Measurements from ENCODE around the gene PPFIA4. TPM values are rescaled to one million over a fixed set of nuclear protein-coding genes. Genes with fewer than 3 reads are reported as not detected.
"Not testable (repeated sequence)": the region's sequence is repeated elsewhere in the genome, so short reads cannot be mapped to it uniquely, and the experiment has no call there.

Gene PPFIA4
- total RNA-seq, 1 donor from 2014 or later = 1.2 TPM

DNA sequence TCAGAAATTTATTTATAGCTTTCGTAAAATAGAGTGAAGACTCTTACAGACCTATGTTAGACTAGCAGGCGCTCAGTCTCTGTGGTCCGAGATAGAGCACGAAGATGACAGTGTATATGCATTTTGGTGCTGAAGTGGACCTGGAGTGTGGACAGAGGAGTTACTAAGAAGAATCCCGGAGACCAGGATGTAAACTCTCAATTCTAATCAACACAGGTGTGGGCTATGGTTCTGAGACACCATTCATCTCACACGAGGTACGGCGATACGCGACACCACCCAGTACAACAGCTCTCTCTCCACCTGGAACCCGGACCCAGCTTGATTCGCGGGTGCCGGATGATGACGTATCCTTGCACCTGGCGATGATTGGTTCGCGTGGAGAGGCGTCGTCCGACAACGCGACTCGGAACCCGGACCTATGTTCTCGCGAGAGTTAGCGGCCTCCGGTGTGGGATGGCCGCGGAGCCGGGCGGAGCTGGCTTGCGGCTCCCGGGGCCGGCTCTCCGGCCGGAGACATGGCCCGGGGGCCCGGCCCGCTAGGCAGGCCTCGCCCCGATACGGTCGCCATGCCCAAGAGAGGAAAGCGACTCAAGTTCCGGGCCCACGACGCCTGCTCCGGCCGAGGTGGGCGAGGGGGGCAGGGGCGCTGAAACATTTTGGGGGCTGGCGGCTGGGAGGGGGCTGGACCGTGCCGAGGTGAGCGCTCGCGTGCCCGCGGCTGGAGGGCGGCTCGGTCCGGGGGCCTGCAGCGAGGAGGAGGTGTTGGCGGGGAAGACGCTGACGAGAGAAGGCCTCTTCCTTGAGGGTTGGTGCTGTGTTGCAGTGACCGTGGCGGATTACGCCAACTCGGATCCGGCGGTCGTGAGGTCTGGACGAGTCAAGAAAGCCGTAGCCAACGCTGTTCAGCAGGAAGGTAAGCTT, 19.1 kb upstream of the PPFIA4 start, which contains the start of gene TMEM183A:
Gene TMEM183A (plus strand): TSS at position 427 of the 924 bp plus-strand sequence. CDS start 92 bp downstream, at position 519.
- peak within 1 kb of the TSS; percentile 99 for H3K27ac Mint-ChIP-seq
- TF ChIP-seq, protein P1, sequence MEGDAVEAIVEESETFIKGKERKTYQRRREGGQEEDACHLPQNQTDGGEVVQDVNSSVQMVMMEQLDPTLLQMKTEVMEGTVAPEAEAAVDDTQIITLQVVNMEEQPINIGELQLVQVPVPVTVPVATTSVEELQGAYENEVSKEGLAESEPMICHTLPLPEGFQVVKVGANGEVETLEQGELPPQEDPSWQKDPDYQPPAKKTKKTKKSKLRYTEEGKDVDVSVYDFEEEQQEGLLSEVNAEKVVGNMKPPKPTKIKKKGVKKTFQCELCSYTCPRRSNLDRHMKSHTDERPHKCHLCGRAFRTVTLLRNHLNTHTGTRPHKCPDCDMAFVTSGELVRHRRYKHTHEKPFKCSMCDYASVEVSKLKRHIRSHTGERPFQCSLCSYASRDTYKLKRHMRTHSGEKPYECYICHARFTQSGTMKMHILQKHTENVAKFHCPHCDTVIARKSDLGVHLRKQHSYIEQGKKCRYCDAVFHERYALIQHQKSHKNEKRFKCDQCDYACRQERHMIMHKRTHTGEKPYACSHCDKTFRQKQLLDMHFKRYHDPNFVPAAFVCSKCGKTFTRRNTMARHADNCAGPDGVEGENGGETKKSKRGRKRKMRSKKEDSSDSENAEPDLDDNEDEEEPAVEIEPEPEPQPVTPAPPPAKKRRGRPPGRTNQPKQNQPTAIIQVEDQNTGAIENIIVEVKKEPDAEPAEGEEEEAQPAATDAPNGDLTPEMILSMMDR (IDR thresholded peaks at IDR 0.05; ENCODE audit: unreplicated experiment) = no peak

DNA sequence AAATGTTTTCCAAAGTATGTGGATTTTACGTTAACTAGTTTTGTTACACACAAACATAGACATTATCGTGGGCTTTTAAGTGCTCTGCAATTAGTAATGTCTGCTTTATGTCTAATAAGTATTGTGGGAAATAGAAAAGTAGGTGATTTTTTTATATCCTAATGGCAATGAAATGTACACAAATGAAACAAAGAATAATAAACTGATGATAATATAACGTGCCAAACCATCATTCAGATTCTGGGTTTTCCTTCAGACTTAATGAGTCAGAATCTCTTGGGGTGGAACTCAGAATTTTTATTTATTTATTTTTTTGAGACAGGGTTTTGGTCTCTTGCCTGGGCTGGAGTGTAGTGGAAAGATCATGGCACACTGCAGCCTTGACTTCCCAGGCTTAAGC, 17.1 kb upstream of the PPFIA4 start:
- H3K4me3 Mint-ChIP-seq (ENCODE audit: low read depth) = peak overlapping the region; percentile 95
- H3K9me3 Mint-ChIP-seq (ENCODE audit: low read depth) = peaks cover 3% of the 10 kb centered on the region

More for the DNA sequence above, 19.1 kb upstream of the PPFIA4 start, which contains the start of gene TMEM183A:
- H3K4me1 Mint-ChIP-seq (ENCODE audit: low read depth) = peaks cover 22% of the 10 kb centered on the region
- DNase-seq (ENCODE audit: low spot score, unreplicated experiment) = peak; percentile 94
- peak within 1 kb of the TSS; percentile 95 for H3K4me3 Mint-ChIP-seq (ENCODE audit: low read depth)
- H3K9me3 Mint-ChIP-seq (ENCODE audit: low read depth) = peaks cover 3% of the 10 kb centered on the region
- peaks cover 8% of the 10 kb centered on the region for H3K36me3 Mint-ChIP-seq (ENCODE audit: insufficient read depth)
- no peaks in the 10 kb centered on the region for H3K27me3 Mint-ChIP-seq

DNA sequence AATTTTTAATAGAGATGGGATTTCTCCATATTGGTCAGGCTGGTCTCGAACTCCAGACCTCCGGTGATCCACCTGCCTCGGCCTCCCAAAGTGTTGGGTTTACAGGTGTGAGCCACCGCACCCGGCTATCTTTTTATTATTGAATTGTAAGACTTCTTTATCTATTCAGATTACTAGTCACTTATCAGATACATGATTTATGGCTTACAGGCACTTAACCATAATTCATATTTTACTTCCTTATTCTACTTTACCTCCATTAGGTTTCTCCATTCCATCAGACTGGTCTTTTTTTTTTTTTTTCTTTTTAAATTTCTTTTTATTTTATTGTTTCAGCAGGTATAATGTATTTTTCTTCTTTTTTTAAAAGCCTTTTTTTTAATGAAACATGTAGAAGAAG, 14.7 kb upstream of the PPFIA4 start:
- Mint-ChIP-seq H3K4me1 (ENCODE audit: low read depth) (peaks cover 12% of the 10 kb centered on the region), H3K27ac (no peak overlapping the region), H3K36me3 (ENCODE audit: insufficient read depth) (peaks cover 23% of the 10 kb centered on the region), H3K4me3 (ENCODE audit: low read depth) (no peak overlapping the region), H3K27me3 (no peaks in the 10 kb centered on the region), H3K9me3 (ENCODE audit: low read depth) (peaks cover 3% of the 10 kb centered on the region)
- DNase-seq (ENCODE audit: low spot score, unreplicated experiment) = no peak
- TF ChIP-seq, protein P1 (IDR thresholded peaks at IDR 0.05; ENCODE audit: unreplicated experiment) = no peak

More for the DNA sequence above, 17.1 kb upstream of the PPFIA4 start:
- TF ChIP-seq, protein P1 (IDR thresholded peaks at IDR 0.05; ENCODE audit: unreplicated experiment) = no peak
- Mint-ChIP-seq H3K27ac (no peak overlapping the region), H3K27me3 (no peaks in the 10 kb centered on the region), H3K4me1 (ENCODE audit: low read depth) (peaks cover 22% of the 10 kb centered on the region), H3K36me3 (ENCODE audit: insufficient read depth) (peaks cover 19% of the 10 kb centered on the region)
- DNase-seq (ENCODE audit: low spot score, unreplicated experiment) = no peak

DNA sequence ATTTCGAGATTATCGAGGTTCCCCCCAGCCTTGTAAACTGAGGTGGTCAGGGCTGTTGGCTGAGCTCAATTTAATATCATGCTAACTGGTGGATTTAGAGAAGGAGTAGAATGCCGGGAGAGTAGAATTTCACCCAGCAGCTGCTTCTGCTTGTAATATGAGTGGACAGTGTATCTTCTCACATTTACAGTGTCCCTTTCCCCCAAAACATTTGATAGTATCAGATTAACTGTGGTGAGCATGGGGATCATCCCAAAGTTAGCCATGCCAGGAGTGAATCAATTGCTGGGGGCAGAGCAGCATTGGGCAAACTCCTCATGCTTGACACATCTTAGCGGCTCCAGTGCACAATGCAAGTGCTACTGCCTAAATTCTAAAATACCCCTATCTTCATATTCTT, 9.2 kb upstream of the PPFIA4 start:
- DNase-seq (ENCODE audit: low spot score, unreplicated experiment) = no peak
- no peaks in the 10 kb centered on the region for H3K27me3 Mint-ChIP-seq
- no peaks in the 10 kb centered on the region for H3K9me3 Mint-ChIP-seq (ENCODE audit: low read depth)
- no peak overlapping the region for H3K27ac Mint-ChIP-seq
- TF ChIP-seq, protein P1 (IDR thresholded peaks at IDR 0.05; ENCODE audit: unreplicated experiment) = no peak
- H3K4me1 Mint-ChIP-seq (ENCODE audit: low read depth) = no peaks in the 10 kb centered on the region
- H3K36me3 Mint-ChIP-seq (ENCODE audit: insufficient read depth) = peaks cover 25% of the 10 kb centered on the region
- no peak overlapping the region for H3K4me3 Mint-ChIP-seq (ENCODE audit: low read depth)

DNA sequence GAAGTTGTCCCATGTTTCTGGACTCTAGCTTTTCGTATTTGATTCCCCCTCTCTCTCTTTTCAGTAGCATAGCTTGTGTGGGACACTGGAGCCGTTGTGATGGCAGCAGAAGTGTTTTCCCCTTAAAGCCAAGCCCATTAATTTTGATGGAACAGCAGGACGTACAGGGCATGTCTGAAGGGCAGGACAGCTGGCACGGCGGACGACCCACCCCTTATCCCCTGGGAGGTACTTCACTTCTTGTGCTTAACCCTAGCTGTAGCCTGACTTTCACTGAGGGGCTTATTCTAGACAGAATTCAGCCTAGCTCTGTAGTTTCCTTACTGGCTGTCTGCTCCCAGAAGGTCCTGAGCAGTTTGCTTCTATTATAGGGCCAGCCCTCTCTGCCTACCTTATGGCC, 8.6 kb upstream of the PPFIA4 start:
- Mint-ChIP-seq H3K27ac (no peak overlapping the region), H3K27me3 (no peaks in the 10 kb centered on the region), H3K4me3 (ENCODE audit: low read depth) (no peak overlapping the region), H3K4me1 (ENCODE audit: low read depth) (no peaks in the 10 kb centered on the region), H3K9me3 (ENCODE audit: low read depth) (no peaks in the 10 kb centered on the region), H3K36me3 (ENCODE audit: insufficient read depth) (peaks cover 23% of the 10 kb centered on the region)
- DNase-seq (ENCODE audit: low spot score, unreplicated experiment) = no peak
- TF ChIP-seq, protein P1 (IDR thresholded peaks at IDR 0.05; ENCODE audit: unreplicated experiment) = no peak

DNA sequence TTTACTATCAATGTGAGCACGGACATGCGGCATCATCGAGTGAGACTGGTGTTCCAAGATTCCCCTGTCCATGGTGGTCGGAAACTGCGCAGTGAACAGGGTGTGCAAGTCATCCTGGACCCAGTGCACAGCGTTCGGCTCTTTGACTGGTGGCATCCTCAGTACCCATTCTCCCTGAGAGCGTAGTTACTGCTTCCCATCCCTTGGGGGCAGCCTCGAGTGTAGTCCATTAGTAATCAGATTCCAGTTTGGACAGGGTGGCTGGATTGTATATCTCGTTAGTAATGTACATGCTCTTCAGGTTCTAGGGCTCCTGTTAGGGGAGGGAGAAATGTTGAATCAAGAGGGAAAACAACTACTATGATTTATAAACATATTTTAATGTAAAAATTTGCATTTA, 3.4 kb upstream of the PPFIA4 start:
- H3K36me3 Mint-ChIP-seq (ENCODE audit: insufficient read depth) = peaks cover 24% of the 10 kb centered on the region
- DNase-seq (ENCODE audit: low spot score, unreplicated experiment); H3K9me3 Mint-ChIP-seq (ENCODE audit: low read depth): not testable (repeated sequence)

More for the DNA sequence above, 3.4 kb upstream of the PPFIA4 start:
- H3K4me3 Mint-ChIP-seq (ENCODE audit: low read depth); H3K4me1 Mint-ChIP-seq (ENCODE audit: low read depth); H3K27ac Mint-ChIP-seq: not testable (repeated sequence)
- peaks cover 17% of the 10 kb centered on the region for H3K27me3 Mint-ChIP-seq
